GM18526 (cell line): ENCODE data around the gene ZNRD2.

ENCODE experiments used
- POLR2A ChIP-seq: IDR thresholded peaks from 3 replicates; pipeline ENCODE4 v1.6.1; 2011; ENCODE audit not compliant: insufficient read length; ENCODE audit errors: extremely low read depth

Gene ZNRD2

DNA sequence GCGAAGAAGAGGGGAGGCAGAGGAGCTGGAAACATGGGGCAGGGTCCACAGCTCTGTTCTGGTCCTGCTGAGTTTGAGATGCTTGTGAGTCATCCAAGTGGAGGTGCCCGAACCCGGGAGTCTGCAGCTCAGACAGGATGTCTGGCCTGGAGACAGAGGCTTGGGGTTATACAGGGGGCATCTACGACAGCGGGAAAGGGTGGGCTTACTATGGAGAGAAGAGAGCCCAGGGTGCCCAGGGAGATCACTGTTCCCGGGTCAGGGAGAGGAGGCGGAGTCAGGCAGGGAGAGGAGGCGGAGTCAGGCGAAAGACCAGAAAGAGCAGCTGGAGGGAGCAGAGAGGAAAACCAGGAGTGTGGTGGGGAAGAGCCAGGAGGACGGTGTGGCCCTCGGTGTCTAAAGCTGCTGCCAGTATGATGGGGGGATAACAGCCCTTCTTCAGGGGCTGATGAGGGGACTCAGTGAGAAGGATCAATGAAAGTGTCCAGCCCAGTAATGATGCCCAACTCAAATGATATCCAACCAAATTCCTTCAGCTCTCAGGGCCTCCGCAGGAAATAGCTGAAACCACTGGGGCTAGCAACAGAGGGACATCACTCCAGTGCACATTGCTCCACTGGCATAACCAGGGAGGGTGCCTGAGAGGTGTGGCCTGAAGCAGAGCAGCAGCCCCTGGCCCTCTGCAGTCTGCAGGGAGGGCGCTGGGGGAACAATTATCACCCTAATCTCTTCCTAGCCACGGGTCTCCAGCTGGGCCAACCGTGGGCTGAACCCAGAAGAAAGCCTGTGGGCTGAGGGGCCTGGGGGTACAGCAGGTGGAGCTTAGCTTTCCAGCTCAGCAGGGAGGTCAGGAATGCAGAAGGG is 9.5 kb upstream of the ZNRD2 start:
- no peak for TF ChIP-seq POLR2A

- no peak for TF ChIP-seq POLR2A
Observed at GRCh38 chr11:65562020-65562419, 8.3 kb upstream of the ZNRD2 start.

GRCh38 chr11:65562788-65563187 is 7.5 kb upstream of the ZNRD2 start:
- TF ChIP-seq POLR2A, result no peak

- no peak for TF ChIP-seq POLR2A
Observed at GRCh38 chr11:65563601-65564000, 6.7 kb upstream of the ZNRD2 start.

DNA sequence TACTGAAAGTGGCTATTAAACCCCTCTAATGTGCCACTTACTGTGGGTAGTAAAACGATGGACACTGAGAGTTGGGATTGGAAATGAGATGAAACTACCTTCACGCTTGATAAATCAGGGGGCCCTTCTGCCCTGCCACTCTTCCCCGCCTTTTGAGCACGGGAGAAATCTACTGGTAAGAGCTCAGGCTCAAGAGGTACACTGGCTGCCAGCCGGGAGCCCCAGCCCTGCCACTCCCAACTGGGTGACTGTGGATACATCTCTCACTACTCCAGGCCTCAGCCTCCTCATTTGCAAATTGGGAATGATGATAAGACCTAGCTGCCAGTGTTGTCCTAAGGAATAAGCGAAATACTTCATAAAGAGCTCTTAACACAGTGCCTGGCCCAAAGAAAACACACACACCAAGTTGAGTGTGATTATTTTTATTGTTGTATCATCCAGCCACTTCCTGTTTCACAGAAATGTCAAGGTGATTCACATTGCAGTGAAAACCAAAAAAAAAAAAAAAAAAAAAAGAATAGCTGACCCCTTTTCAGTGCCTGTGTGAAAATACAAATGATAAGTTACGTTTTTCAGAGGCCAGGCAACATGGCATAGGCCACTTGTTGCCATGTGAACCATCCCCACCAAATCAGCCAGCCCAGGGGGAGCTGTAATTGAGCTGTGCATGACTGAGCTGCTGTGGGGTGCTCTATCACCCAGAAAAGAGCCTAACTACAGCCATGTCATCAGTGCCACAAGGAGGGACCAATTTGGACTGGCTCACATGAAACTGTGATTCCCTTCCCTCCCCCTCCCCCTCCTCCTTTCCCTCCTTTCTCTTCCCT is 4.4 kb upstream of the ZNRD2 start:
- no peak for TF ChIP-seq POLR2A

GRCh38 chr11:65569164-65569972 is 909 bp upstream of the ZNRD2 start:
- no peak for TF ChIP-seq POLR2A

- TF ChIP-seq POLR2A, result no peak
Observed at GRCh38 chr11:65571420-65571819, 1.1 kb downstream of the ZNRD2 start.

DNA sequence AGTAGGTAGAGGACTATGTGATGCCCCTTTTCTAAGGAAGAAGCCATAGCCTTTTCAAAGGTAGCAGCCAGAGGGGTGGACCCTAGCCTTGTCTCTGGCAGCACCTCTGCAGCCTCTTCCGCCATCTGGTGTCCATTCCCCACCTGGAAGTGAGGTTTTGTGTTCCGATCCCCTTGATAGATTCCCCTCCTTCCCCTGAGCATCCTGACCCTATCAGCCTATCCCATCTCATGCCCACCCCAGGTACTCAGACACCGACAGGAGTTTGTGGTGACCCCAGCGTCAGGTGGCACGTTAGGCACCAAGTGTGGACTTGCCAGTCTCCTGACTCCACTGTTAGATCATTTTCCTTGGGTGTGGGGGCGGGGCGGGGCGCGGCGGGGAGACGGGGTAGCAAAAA is 1.7 kb downstream of the ZNRD2 start:
- TF ChIP-seq POLR2A, result no peak

DNA sequence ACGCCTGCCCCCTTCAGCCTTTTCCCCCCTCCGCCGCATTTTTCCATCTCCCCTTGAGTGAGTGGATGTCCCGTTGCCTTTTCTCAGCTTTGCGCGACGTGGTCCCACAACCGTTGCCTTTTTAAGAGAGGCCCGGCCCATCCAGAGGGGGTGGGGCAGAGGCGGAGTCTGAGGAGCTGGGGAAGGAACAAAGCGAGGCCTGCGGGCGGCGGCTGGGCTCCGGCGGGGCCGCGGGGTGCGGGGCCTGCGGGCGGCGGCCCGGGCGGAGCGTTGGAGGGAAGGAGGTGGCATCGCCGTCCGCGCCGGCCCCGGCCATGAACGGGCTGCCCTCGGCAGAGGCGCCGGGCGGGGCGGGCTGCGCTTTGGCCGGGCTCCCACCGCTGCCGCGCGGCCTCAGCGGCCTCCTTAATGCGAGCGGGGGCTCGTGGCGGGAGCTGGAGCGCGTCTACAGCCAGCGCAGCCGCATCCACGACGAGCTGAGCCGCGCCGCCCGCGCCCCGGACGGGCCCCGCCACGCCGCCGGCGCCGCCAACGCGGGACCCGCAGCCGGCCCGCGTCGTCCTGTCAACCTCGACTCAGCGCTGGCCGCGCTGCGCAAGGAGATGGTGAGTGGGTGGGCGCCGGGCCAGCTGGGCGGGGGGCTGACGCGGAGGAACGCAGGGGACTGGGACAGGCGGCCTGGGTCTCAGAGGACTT is 2.2 kb downstream of the ZNRD2 start, which contains the start of gene FAM89B:
TSS of gene FAM89B (plus strand) at position 183 of the 696 bp plus-strand sequence. CDS start at position 315, 132 bp downstream.
- peak; percentile 44 for TF ChIP-seq POLR2A

DNA sequence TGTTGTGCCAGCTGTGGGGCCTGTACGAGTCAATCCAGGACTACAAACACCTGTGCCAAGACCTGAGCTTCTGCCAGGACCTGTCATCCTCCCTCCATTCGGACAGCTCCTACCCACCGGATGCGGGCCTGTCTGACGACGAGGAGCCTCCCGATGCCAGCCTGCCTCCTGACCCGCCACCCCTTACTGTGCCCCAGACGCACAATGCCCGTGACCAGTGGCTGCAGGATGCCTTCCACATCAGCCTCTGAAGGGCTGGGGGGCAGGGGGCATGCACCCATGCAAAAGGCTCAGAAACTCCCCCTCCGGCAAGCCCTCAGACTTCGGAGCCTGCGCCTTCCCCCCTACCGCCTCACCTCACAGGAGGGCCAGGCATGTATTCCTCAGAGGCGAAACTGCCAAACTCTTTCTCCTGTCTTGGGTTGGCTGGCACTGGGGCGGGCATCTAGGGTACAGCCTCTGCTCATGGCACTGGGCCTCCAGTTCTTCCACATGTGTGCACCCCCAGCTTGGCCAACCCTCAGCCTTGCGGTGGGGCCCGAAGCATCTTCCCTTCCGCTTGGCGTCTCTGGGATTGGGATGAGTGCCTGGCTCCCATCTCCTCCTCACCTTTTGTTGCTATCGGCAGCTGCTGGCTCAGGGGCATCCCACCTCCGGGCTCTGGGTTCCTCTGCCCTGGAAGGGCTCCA is 3.3 kb downstream of the ZNRD2 start:
- TF ChIP-seq POLR2A, result no peak

DNA sequence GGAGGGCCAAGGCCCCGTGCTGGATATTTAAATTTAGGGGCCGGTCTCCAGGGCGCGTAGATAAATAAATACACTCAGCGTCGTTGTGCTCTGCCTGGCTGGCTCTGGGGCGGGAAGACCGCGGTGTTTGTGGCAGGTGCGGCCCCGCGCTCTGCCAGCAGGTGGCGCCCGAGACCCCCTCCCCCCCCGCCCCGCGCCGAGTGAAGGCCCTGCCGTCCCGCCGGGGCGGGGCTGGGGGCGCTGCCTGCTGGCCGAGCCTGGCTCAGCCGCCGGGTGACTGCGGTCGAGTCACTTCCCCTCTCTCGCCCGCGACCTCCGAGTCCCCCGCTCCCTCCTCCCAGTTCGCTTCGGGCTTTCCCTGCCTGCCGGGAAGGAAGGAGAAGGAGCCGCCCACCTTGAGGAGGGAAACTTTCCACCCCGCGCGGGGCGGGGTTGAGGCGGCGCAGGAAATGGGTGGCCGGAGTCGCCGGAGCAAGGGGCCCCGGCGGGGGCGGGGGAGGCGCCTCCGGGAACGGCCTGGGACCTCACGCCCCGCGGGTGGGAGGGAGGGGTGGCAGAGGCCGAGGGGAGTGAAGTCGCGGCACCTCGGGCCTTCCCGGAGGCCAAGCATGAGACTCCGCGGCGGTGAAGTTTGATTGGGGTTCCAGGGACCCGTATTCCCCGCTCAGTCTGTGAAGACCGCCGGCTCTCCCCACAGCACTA is 4.0 kb downstream of the ZNRD2 start:
- TF ChIP-seq POLR2A, result no peak

GRCh38 chr11:65574811-65575567 is 4.7 kb downstream of the ZNRD2 start:
- no peak for TF ChIP-seq POLR2A
